HL-60 (cell line): ENCODE measurements around the gene NOXO1.

ENCODE experiments used
- DNase-seq, 2 experiments: peaks; one replicate each; pipeline ENCODE4 v3.0.0-alpha.2; 2010 to 2020; ENCODE audit warnings: low read depth in 1 of 2, low spot score in 1 of 2
- H3K27ac ChIP-seq: fragments of 250-450 bp; sonication (Bioruptor Pico); replicated peaks from 2 replicates; pipeline ENCODE4 v1.5.1; 2020; ENCODE audit warnings: mild to moderate bottlenecking, moderate library complexity
- H3K27me3 ChIP-seq: fragments of 250-450 bp; sonication (Bioruptor Pico); 2 replicates; pipeline ENCODE4 v1.5.1; 2021; ENCODE audit warnings: mild to moderate bottlenecking, moderate library complexity; ENCODE audit not compliant: insufficient read depth, poor library complexity, severe bottlenecking
- H3K4me3 ChIP-seq: replicated peaks from 2 replicates; pipeline ENCODE4 v1.5.1; 2011; ENCODE audit warnings: mild to moderate bottlenecking, control low read depth, low read length; ENCODE audit not compliant: insufficient read depth
- GABPA ChIP-seq: IDR thresholded peaks from 2 replicates; pipeline ENCODE4 v1.6.1; 2012; ENCODE audit warnings: low read depth
- POLR2AphosphoS5 ChIP-seq: IDR thresholded peaks from 2 replicates; pipeline ENCODE4 v1.6.1; 2012; ENCODE audit warnings: low read depth
- SPI1 ChIP-seq: IDR thresholded peaks from 2 replicates; pipeline ENCODE4 v1.6.1; 2012; ENCODE audit warnings: low read depth, mild to moderate bottlenecking, borderline replicate concordance
- TF ChIP-seq, protein P1 (sequence below): IDR thresholded peaks from one replicate; pipeline ENCODE4 v1.5.1; 2011; ENCODE audit warnings: low read length, control low read depth, inconsistent platforms; ENCODE audit not compliant: insufficient read depth
- TF ChIP-seq, protein P2 (sequence below): IDR thresholded peaks from 2 replicates; pipeline ENCODE4 v1.6.1; 2012; ENCODE audit warnings: low read depth; ENCODE audit not compliant: insufficient replicate concordance

The NOXO1 gene

DNA sequence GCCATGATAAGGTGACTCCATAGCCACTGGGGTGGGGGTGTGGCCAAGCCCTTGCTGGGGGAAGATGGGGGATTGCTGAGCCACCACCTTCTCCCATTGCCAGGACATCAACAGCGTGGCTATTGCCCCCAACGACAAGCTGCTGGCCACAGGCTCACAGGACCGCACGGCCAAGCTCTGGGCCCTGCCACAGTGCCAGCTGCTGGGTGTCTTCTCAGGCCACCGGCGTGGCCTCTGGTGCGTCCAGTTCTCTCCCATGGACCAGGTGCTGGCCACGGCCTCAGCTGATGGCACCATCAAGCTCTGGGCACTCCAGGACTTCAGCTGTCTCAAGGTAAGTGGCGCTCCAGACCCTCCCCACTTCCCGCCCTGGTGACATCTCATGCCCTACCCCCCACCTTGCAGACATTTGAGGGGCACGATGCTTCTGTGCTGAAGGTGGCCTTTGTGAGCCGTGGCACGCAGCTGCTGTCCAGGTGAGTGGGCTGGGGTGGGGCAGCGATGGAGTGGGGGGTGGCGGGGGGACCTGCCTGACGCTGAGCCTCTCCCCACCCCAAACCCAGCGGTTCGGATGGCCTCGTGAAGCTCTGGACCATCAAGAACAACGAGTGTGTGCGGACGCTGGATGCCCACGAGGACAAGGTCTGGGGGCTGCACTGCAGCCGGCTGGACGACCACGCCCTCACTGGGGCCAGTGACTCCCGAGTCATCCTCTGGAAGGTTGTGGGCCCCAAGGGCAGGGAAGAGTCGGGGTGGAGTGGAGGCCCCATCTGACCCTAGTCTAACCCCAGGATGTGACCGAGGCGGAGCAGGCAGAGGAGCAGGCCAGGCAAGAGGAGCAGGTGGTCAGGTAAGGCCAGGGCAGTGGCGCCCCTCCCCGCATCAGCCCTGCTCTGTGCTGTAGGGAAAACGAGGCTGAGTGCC, 4.1 kb downstream of the NOXO1 start:
- Histone ChIP-seq H3K27ac (no peak overlapping the region), H3K4me3 (no peak overlapping the region), H3K27me3 (peaks cover 19% of the 10 kb centered on the region)
- no peak for DNase-seq
- no peak for TF ChIP-seq POLR2AphosphoS5
- TF ChIP-seq SPI1 = no peak
- TF ChIP-seq, protein P1, sequence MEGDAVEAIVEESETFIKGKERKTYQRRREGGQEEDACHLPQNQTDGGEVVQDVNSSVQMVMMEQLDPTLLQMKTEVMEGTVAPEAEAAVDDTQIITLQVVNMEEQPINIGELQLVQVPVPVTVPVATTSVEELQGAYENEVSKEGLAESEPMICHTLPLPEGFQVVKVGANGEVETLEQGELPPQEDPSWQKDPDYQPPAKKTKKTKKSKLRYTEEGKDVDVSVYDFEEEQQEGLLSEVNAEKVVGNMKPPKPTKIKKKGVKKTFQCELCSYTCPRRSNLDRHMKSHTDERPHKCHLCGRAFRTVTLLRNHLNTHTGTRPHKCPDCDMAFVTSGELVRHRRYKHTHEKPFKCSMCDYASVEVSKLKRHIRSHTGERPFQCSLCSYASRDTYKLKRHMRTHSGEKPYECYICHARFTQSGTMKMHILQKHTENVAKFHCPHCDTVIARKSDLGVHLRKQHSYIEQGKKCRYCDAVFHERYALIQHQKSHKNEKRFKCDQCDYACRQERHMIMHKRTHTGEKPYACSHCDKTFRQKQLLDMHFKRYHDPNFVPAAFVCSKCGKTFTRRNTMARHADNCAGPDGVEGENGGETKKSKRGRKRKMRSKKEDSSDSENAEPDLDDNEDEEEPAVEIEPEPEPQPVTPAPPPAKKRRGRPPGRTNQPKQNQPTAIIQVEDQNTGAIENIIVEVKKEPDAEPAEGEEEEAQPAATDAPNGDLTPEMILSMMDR = no peak
- TF ChIP-seq, protein P2, sequence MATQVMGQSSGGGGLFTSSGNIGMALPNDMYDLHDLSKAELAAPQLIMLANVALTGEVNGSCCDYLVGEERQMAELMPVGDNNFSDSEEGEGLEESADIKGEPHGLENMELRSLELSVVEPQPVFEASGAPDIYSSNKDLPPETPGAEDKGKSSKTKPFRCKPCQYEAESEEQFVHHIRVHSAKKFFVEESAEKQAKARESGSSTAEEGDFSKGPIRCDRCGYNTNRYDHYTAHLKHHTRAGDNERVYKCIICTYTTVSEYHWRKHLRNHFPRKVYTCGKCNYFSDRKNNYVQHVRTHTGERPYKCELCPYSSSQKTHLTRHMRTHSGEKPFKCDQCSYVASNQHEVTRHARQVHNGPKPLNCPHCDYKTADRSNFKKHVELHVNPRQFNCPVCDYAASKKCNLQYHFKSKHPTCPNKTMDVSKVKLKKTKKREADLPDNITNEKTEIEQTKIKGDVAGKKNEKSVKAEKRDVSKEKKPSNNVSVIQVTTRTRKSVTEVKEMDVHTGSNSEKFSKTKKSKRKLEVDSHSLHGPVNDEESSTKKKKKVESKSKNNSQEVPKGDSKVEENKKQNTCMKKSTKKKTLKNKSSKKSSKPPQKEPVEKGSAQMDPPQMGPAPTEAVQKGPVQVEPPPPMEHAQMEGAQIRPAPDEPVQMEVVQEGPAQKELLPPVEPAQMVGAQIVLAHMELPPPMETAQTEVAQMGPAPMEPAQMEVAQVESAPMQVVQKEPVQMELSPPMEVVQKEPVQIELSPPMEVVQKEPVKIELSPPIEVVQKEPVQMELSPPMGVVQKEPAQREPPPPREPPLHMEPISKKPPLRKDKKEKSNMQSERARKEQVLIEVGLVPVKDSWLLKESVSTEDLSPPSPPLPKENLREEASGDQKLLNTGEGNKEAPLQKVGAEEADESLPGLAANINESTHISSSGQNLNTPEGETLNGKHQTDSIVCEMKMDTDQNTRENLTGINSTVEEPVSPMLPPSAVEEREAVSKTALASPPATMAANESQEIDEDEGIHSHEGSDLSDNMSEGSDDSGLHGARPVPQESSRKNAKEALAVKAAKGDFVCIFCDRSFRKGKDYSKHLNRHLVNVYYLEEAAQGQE = no peak
- TF ChIP-seq GABPA = no peak

DNA sequence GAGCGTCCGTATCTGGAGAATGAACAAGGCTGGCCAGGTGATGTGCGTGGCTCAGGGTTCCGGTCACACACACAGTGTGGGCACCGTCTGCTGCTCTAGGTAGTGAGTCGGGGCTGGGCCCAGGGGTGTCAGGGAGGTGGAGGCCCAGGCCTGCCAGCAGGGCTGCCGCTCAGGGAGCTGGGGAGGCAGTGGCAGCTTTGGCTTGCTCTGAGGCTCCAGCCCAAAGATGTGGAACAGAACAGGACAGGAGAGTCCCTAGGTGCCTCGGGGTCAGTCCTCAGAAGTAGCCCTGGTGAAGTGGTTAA, 5.1 kb downstream of the NOXO1 start:
- no peak overlapping the region for H3K27ac ChIP-seq
- peaks cover 14% of the 10 kb centered on the region for H3K27me3 ChIP-seq
- H3K4me3 ChIP-seq = no peak overlapping the region
- TF ChIP-seq POLR2AphosphoS5 (no peak), SPI1 (no peak), GABPA (no peak)
- TF ChIP-seq, protein P2 = no peak
- TF ChIP-seq, protein P1 = no peak
- DNase-seq = no peak

DNA sequence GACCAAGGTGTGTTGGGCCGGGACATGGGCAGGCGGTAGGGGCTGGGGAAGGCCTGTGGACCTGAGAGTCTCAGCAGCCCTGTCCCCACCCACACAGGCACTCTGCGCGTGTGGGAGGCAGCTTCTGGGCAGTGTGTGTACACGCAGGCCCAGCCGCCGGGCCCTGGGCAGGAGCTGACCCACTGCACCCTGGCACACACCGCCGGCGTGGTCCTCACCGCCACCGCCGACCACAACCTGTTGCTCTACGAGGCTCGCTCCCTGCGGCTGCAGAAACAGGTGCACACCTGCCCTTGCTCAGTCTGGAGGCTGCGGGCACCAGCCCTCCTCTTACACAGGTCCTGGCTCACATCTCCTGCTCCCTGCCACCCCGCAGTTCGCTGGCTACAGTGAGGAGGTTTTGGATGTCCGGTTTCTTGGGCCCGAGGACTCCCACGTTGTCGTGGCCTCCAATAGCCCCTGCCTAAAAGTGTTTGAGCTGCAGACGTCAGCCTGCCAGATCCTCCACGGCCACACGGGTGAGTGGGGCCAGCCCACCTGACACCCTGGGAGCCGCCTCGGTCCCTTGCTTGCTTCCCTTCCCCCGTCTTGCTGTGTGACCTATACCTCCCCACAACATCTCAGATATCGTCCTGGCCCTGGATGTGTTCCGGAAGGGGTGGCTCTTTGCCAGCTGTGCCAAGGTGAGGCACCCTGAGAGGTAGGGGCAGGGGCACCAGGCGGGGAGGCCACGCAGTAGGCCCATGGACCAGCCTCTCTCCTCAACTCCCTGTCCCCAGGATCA, 5.6 kb downstream of the NOXO1 start:
- Histone ChIP-seq H3K27ac (no peak overlapping the region), H3K27me3 (peaks cover 9% of the 10 kb centered on the region), H3K4me3 (no peak overlapping the region)
- DNase-seq = no peak
- TF ChIP-seq, protein P2 = no peak
- TF ChIP-seq POLR2AphosphoS5 (no peak), GABPA (no peak), SPI1 (no peak)
- TF ChIP-seq, protein P1 = no peak
